OCI-LY7 (cell line): ENCODE results near the gene AKAP9. TPM values are rescaled to one million over a fixed set of nuclear protein-coding genes. Genes with fewer than 3 reads are reported as not detected.
"Not testable (repeated sequence)": the region's sequence is repeated elsewhere in the genome, so short reads cannot be mapped to it uniquely, and the experiment has no call there.

Source experiments
- BruUV-seq: library from RNA; stranded (reverse); fragments of 400-500 nt; replicated peaks from 2 replicates; lab custom pipeline; 2021; lab: Mats Ljungman, UMichigan
- CTCF ChIA-PET: fragments of 300-600 bp; sonication (Branson Sonifier 250); formaldehyde crosslinking; loops from one replicate; lab custom pipeline; 2022; ENCODE audit warnings: antibody characterized with exemption; ENCODE audit not compliant: unreplicated experiment; lab: Charles Lee
- POLR2A ChIA-PET: fragments of 300-600 bp; sonication (Branson Sonifier 250); formaldehyde crosslinking; loops from one replicate; lab custom pipeline; 2022; ENCODE audit warnings: antibody characterized with exemption; lab: Charles Lee
- DNase-seq: peaks from one replicate; pipeline ENCODE4 v3.0.0-alpha.2; 2015; ENCODE audit warnings: low spot score
- H2AFZ ChIP-seq: fragments of 200-600 bp; sonication (generic), shearing (Covaris generic); 2 replicates; pipeline ENCODE4 v1.6.1; 2014; ENCODE audit warnings: mild to moderate bottlenecking, antibody characterized with exemption, low read length, moderate library complexity
- H3K27ac ChIP-seq: fragments of 200-600 bp; sonication (generic); 2 replicates; pipeline ENCODE4 v1.5.1; 2014; ENCODE audit warnings: mixed run types, low read depth, mild to moderate bottlenecking, moderate library complexity, low read length, inconsistent platforms; ENCODE audit not compliant: poor library complexity, severe bottlenecking
- H3K36me3 ChIP-seq: fragments of 200-600 bp; sonication (generic); 2 replicates; pipeline ENCODE4 v1.6.1; 2014; ENCODE audit warnings: mild to moderate bottlenecking, antibody characterized with exemption, low read length, moderate library complexity, mixed read lengths; ENCODE audit not compliant: insufficient read depth
- H3K4me1 ChIP-seq: fragments of 200-600 bp; sonication (generic); 2 replicates; pipeline ENCODE4 v1.5.1; 2014; ENCODE audit warnings: mild to moderate bottlenecking, low read length; ENCODE audit not compliant: insufficient read depth, poor library complexity, severe bottlenecking
- H3K4me2 ChIP-seq: fragments of 200-600 bp; sonication (generic); 2 replicates; pipeline ENCODE4 v1.6.1; 2014; ENCODE audit warnings: mild to moderate bottlenecking, low read length
- H3K4me3 ChIP-seq: fragments of 200-600 bp; sonication (generic); 2 replicates; pipeline ENCODE4 v1.5.1; 2014; ENCODE audit warnings: mild to moderate bottlenecking, low read depth, low read length; ENCODE audit not compliant: poor library complexity, severe bottlenecking
- H3K79me2 ChIP-seq: fragments of 200-600 bp; sonication (generic); 2 replicates; pipeline ENCODE4 v1.6.1; 2016; ENCODE audit warnings: low read depth, mild to moderate bottlenecking, low read length, moderate library complexity, mixed read lengths; ENCODE audit not compliant: insufficient read depth
- H3K9me2 ChIP-seq: fragments of 200-600 bp; sonication (generic); 2 replicates; pipeline ENCODE4 v1.6.1; 2016; ENCODE audit warnings: mild to moderate bottlenecking, low read length, mixed read lengths; ENCODE audit not compliant: insufficient read depth
- H3K9me3 ChIP-seq: fragments of 200-600 bp; sonication (generic); 2 replicates; pipeline ENCODE4 v1.6.1; 2014; ENCODE audit warnings: mild to moderate bottlenecking, mixed run types, low read length, mixed read lengths
- H4K20me1 ChIP-seq: fragments of 200-600 bp; sonication (generic); 2 replicates; pipeline ENCODE4 v1.6.1; 2014; ENCODE audit warnings: mild to moderate bottlenecking, antibody characterized with exemption, low read length, moderate library complexity, mixed read lengths; ENCODE audit not compliant: insufficient read depth
- CTCF ChIP-seq: fragments of 200-600 bp; sonication (generic); conservative IDR thresholded peaks from 2 replicates; pipeline ENCODE4 v1.5.1; 2014; ENCODE audit warnings: mild to moderate bottlenecking, antibody characterized with exemption, low read length, moderate library complexity, mixed read lengths
- EZH2phosphoT487 ChIP-seq: fragments of 200-600 bp; sonication (generic); IDR thresholded peaks from 2 replicates; pipeline ENCODE4 v1.6.1; 2018; ENCODE audit warnings: low read depth, borderline replicate concordance, mild to moderate bottlenecking, mixed run types, antibody characterized with exemption, low read length, moderate library complexity, mixed read lengths
- intact Hi-C: fragments of 100-400 bp; cut with micrococcal nuclease; formaldehyde crosslinking; loops from one replicate; pipeline ENCODE4 v1.10.0; 2022; ENCODE audit not compliant: unreplicated experiment
- total RNA-seq, 2 experiments: library from RNA; depleted of rRNA in 1 of 2; stranded (reverse); fragments of >200 nt in 1 of 2; shearing (Covaris generic) in 1 of 2; gene quantifications; 2 replicates each; pipeline ENCODE4 v1.2.3, GENCODE V29; 2014 to 2022

The AKAP9 gene
- total RNA-seq, 2 experiments from 2014 or later = 32.6 to 38.1 TPM

DNA sequence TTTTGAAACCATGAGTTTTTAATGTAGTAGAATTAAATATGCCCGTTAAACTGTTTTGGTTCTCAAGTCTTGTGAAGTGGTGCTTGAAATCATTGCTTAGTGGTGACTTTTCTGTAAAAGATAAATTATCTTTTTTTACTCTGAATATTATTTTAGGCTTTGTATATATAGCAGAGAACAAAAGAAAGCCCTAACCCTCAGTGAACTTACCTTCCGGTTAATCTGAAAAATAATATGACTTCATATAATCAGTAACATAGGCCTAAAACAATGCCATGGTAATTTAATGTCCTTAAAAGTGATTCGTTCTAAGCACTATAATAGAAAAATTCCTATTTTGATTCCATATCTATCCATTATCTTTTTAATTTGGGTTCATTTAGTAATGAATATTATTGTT lies 21.8 kb downstream of the AKAP9 start:
- no peaks in the 10 kb centered on the region; the same call in 1 of the 2 replicates for H4K20me1 ChIP-seq
- no peaks in the 10 kb centered on the region; the same call in 1 of the 2 replicates for H3K36me3 ChIP-seq
- no peak overlapping the region for H3K4me3 ChIP-seq
- no peak overlapping the region for H3K27ac ChIP-seq
- H3K9me3 ChIP-seq = peaks cover 9% of the 10 kb centered on the region; the same call in 1 of the 2 replicates
- ChIA-PET CTCF (no interaction called here), POLR2A (interaction anchor here (1.5 kb wide), 1 partner anchor 22 kb away, joined by 7 read pairs; the partner anchor contains the start of gene AKAP9)
- no peak overlapping the region for H2AFZ ChIP-seq
- no peak overlapping the region for H3K4me2 ChIP-seq
- intact Hi-C loops = no loop called here
- no TSS peak for BruUV-seq
- DNase-seq = no peak
- no peaks in the 10 kb centered on the region for H3K9me2 ChIP-seq
- H3K4me1 ChIP-seq = no peaks in the 10 kb centered on the region
- peaks cover 45% of the 10 kb centered on the region for H3K79me2 ChIP-seq
- TF ChIP-seq EZH2phosphoT487 (no peak), CTCF (no peak)

DNA sequence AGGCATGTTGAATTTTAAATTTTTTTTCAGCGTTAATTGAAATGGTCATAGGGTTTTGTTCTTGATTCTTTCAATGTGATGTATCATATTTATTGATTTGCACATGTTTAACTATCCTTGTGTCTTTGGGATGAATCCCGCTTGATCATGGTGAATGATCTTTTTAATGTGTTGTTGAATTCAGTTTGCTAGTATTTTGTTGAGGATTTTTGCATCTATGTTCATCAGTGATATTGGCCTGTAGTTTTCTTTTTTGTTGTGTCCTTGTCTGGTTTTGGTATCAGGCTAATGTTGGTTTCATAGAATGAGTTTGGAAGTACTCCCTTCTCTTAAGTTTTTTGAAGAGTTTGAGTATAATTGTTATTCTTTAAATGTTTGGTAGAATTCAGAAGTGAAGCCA lies 26.9 kb downstream of the AKAP9 start:
- H3K9me2 ChIP-seq, CTCF ChIA-PET, H4K20me1 ChIP-seq, H3K9me3 ChIP-seq, H3K27ac ChIP-seq, H3K4me1 ChIP-seq, H3K4me3 ChIP-seq, H2AFZ ChIP-seq, BruUV-seq, H3K36me3 ChIP-seq, intact Hi-C loops, H3K4me2 ChIP-seq, DNase-seq, POLR2A ChIA-PET: not testable (repeated sequence)
- peaks cover 63% of the 10 kb centered on the region for H3K79me2 ChIP-seq

DNA sequence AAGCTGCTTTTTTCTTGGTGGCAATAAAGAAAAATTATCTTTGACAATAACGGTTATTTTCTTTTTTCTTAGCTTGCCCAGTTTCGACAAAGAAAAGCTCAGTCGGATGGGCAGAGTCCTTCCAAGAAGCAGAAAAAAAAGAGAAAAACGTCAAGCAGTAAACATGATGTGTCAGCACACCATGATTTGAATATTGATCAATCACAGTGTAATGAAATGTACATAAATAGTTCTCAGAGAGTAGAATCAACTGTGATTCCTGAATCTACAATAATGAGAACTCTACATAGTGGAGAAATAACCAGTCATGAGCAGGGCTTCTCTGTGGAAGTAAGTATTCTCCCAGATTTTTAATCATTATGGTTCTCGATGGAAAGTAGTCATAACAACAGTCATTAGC lies 33.0 kb downstream of the AKAP9 start:
- no TSS peak for BruUV-seq
- H3K36me3 ChIP-seq = peaks cover 8% of the 10 kb centered on the region; the same call in 1 of the 2 replicates
- ChIA-PET POLR2A (interaction anchor here (0.6 to 1.0 kb wide), 3 partner anchors 27 to 128 kb away, joined by 3 read pairs; no protein-coding TSS in a partner anchor), CTCF (no interaction called here)
- no peaks in the 10 kb centered on the region for H3K9me3 ChIP-seq
- H3K4me1 ChIP-seq = no peaks in the 10 kb centered on the region
- no peak overlapping the region for H3K4me3 ChIP-seq
- H3K79me2 ChIP-seq = peaks cover 21% of the 10 kb centered on the region; the same call in 1 of the 2 replicates
- no peak for TF ChIP-seq CTCF
- TF ChIP-seq EZH2phosphoT487 = no peak
- H2AFZ ChIP-seq = no peak overlapping the region
- no peaks in the 10 kb centered on the region for H4K20me1 ChIP-seq
- H3K27ac ChIP-seq = no peak overlapping the region
- H3K9me2 ChIP-seq = no peaks in the 10 kb centered on the region
- DNase-seq = no peak
- intact Hi-C loops = no loop called here
- H3K4me2 ChIP-seq = no peak overlapping the region
